ENCODE measurements around the gene DAGLA. TPM values are rescaled to one million over a fixed set of nuclear protein-coding genes. Genes with fewer than 3 reads are reported as not detected.

The DAGLA gene
- total RNA-seq, 2 donors from 2014 or later, result 7.0 to 9.9 TPM

DNA sequence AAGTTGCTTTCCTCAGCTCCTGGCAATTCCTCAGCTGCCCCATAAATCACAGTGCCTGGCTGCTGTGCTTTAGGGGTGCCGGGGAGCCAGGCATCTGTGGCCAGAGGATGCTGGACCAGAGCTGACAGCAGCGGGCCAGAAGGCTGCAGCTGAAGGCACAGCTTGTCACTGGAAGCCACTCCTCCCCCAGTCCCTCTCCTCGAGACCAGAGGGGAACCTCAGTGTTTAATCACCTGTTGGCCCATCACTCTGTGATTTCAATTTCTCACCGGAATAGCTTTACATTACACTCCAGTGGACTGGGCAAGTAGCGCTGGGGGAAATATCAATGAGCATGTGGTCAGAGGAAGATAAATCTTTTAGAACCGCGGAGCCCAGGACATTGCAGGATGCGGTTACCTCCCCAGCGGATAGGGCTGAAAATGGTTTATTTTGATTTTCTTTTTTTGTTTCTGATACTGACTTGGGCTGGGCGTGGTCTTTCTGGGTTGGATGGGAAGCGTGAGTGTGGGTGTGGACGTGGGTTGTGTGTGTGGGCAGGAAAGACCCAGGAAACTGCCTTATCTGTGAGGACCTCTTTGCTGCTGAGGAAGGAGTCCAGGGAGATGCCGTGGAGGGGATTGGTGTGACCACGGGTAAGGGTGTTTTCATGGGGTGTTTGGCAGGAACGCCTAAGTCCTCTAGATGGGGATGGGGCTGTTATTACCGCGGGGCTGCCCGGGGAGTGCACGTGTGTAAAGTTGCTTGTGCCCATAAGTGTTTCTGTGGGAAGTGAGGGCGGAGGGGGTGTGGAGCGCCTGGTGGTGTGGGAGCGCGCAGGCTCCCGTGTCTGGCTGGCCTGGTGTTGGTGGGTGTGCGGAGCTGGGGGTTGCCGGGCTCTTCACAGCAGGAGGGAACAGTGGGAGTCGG is 4.0 kb downstream of the DAGLA start:
- H3K4me3 ChIP-seq, result no peak overlapping the region
- no peak for TF ChIP-seq POLR2A (IDR thresholded peaks at IDR 0.05)
- TF ChIP-seq, protein P1, sequence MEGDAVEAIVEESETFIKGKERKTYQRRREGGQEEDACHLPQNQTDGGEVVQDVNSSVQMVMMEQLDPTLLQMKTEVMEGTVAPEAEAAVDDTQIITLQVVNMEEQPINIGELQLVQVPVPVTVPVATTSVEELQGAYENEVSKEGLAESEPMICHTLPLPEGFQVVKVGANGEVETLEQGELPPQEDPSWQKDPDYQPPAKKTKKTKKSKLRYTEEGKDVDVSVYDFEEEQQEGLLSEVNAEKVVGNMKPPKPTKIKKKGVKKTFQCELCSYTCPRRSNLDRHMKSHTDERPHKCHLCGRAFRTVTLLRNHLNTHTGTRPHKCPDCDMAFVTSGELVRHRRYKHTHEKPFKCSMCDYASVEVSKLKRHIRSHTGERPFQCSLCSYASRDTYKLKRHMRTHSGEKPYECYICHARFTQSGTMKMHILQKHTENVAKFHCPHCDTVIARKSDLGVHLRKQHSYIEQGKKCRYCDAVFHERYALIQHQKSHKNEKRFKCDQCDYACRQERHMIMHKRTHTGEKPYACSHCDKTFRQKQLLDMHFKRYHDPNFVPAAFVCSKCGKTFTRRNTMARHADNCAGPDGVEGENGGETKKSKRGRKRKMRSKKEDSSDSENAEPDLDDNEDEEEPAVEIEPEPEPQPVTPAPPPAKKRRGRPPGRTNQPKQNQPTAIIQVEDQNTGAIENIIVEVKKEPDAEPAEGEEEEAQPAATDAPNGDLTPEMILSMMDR (IDR thresholded peaks at IDR 0.05), result no peak
- ATAC-seq, result no peak
- 52 to 54% methylated on average over 27 of the region's 27 CpGs for WGBS, 2 donors
- H3K27me3 ChIP-seq, result no peaks in the 10 kb centered on the region
- no peak overlapping the region for H3K27ac ChIP-seq
- peak in 2 of 4 donors; percentile 45 to 50 for DNase-seq
- peaks cover 67% of the 10 kb centered on the region for H3K4me1 ChIP-seq
- no peaks in the 10 kb centered on the region for H3K9me3 ChIP-seq
- intact Hi-C loops (cut with DNase I), result no loop called here
- H3K36me3 ChIP-seq (replicated peaks in 1 of 2; ENCODE audit: insufficient read depth in 1 of 2, low read depth in 2 of 2), result no peaks in the 10 kb centered on the region

DNA sequence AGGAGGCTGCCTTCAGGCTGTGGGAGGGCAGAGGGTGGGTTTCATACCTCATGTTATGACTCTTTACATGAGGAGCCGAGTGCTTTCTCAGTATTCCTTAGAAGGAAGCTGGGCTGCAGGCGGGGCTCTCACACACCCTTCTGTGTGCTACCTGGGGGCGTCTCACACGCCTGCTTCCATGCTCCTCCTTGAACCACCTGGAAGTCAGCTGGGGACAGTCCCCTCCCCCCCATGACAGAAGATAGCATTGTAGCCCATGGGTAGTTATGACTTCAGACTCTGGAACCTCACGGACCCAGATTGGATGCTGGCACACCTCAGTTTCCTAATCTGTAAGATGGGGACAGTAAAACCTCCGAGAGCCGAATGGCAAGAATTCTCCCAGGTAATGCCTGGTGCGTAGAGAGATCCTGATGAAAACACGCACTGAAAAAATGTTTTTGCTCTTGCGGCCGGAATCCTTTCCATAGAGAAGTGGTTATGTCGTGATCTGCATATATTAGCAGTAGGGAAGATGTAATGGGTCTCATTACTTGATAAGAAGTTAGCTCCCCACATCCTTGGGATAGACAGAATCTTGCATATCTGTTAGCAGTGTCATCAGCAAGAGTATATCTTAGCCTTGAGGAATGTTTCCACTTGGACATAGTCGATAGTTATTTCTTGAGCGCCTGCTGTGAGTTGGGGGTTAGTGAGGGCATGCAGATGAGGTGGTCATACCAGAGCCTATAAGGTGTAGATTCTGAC is 4.9 kb downstream of the DAGLA start:
- no peaks in the 10 kb centered on the region for H3K27me3 ChIP-seq
- H3K27ac ChIP-seq, result no peak overlapping the region
- H3K36me3 ChIP-seq (replicated peaks in 1 of 2; ENCODE audit: insufficient read depth in 1 of 2, low read depth in 2 of 2), result no peaks in the 10 kb centered on the region
- H3K4me3 ChIP-seq, result no peak overlapping the region
- TF ChIP-seq, protein P1 (IDR thresholded peaks at IDR 0.05), result no peak
- no peak for TF ChIP-seq POLR2A (IDR thresholded peaks at IDR 0.05)
- no peak for DNase-seq
- WGBS, 2 donors, result 87 to 88% methylated on average over 14 of the region's 14 CpGs
- peaks cover 66% of the 10 kb centered on the region for H3K4me1 ChIP-seq
- no peaks in the 10 kb centered on the region for H3K9me3 ChIP-seq
- intact Hi-C loops (cut with DNase I), result no loop called here
- no peak for ATAC-seq

DNA sequence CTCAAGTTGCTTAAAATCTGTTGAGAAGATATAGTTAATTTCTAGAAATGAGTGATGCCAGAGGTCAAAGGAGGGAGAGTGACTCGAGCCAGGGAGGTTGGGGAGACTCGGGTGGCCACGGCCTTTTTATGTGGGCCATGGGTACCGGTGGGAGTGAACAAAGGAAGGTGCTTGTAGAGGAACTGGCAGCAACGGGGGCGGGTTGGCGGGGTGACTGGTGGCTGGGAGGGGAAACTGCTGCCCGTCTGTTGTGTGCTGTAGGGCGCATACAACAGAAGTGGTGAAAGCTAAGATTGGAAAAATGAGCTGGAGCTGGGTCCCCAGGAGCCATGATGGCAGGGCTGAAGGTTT is 5.4 kb downstream of the DAGLA start:
- intact Hi-C loops (cut with DNase I), result no loop called here

DNA sequence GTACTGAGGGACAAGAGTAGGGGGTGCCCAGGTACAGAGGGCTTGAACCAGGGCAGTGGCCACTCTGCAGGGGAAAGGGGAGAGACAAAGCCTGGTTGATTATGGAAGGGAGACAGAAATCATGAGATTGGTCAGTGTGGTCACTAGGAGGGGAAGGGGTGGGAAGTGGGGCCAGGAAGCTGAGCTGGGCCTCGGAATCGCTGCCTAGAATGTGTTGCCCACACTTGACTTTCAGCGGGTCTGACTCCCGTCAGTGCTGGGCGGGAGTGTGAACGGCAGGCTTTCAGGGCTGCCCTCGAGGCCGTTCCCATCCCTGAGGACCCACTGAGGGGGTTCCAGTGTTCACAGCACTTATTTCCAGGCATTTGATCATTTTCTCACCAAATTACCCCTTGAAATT is 5.9 kb downstream of the DAGLA start:
- H3K9me3 ChIP-seq, result no peaks in the 10 kb centered on the region
- no peaks in the 10 kb centered on the region for H3K27me3 ChIP-seq
- H3K4me3 ChIP-seq, result no peak overlapping the region
- intact Hi-C loops (cut with DNase I), result no loop called here
- TF ChIP-seq, protein P1 (IDR thresholded peaks at IDR 0.05), result no peak
- TF ChIP-seq POLR2A (IDR thresholded peaks at IDR 0.05), result no peak
- ATAC-seq (no peak), DNase-seq (no peak)
- H3K4me1 ChIP-seq, result peaks cover 70% of the 10 kb centered on the region
- 91 to 95% methylated on average over 8 of the region's 8 CpGs for WGBS, 2 donors
- no peaks in the 10 kb centered on the region for H3K36me3 ChIP-seq (replicated peaks in 1 of 2; ENCODE audit: insufficient read depth in 1 of 2, low read depth in 2 of 2)
- no peak overlapping the region for H3K27ac ChIP-seq

More for the DNA sequence above, 5.4 kb downstream of the DAGLA start:
- Histone ChIP-seq H3K36me3 (replicated peaks in 1 of 2; ENCODE audit: insufficient read depth in 1 of 2, low read depth in 2 of 2) (no peaks in the 10 kb centered on the region), H3K4me3 (no peak overlapping the region), H3K27me3 (no peaks in the 10 kb centered on the region), H3K27ac (no peak overlapping the region), H3K9me3 (no peaks in the 10 kb centered on the region), H3K4me1 (peaks cover 70% of the 10 kb centered on the region)
- TF ChIP-seq POLR2A (IDR thresholded peaks at IDR 0.05), result no peak
- TF ChIP-seq, protein P1 (IDR thresholded peaks at IDR 0.05), result no peak
- WGBS, 2 donors, result 81 to 83% methylated on average over 9 of the region's 9 CpGs
- no peak for ATAC-seq
- DNase-seq, result no peak
